ENCODE results near the gene ZMIZ1.

DNA sequence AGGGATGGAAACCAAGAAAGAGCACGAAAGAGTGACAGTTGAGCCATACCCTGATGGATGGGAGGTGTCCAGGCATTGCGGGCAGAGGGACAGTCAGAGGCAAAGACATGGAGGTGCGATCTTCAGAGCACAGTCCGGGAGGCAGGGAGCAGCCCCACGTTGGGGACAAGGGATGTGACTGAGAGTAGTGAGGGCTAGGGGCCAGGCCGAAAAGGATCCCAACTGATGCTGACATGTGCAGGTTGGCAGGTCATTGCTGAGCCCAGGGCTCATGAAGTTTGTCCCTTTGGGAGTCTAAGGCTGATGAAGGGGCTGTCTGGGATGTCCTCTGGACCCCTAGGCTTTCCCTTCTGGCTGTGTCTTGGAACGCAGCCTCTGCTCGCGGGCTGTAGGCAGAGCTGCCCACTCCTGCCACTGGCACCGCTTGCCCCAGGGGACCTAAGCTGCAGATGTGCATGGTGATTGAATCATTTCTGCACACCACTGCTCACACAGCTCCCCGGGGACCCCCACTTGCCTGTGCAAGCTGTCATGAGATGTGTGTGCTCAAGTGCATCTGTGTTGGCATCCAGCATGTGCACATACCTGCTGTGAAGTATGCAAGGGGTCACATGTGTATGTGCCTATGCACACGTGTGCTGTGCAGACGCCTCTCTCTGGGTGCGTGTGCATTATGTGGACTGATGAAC, 125.1 kb downstream of the ZMIZ1 start:
- TF ChIP-seq CTCF (conservative IDR thresholded peaks at IDR 0.05; ENCODE audit: low read depth, low read length) = no peak
- TF ChIP-seq EZH2 (IDR thresholded peaks at IDR 0.05; ENCODE audit: borderline replicate concordance, low read depth, low read length, poor library complexity, severe bottlenecking) = no peak
